GM12878 (cell line): Measurements from ENCODE around the gene PARD6B. TPM values are rescaled to one million over a fixed set of nuclear protein-coding genes. Genes with fewer than 3 reads are reported as not detected.

Experiments
- ATAC-seq: fragments of 200-7000 bp; cut with Tn5 transposase; 3 replicates; pipeline ENCODE4 v1.9.1; 2020; ENCODE audit warnings: mild to moderate bottlenecking, moderate library complexity
- BruUV-seq: library from RNA; stranded (reverse); fragments of 400-500 nt; replicated peaks from 2 replicates; lab custom pipeline; 2021; lab: Mats Ljungman, UMichigan
- CTCF ChIA-PET: fragments of 300-600 bp; sonication (Branson Sonifier 250); formaldehyde crosslinking; extraction: SDS; loops from one replicate; lab custom pipeline; 2021; ENCODE audit warnings: inconsistent platforms; lab: Yijun Ruan, JAX
- POLR2A ChIA-PET: fragments of 350-600 bp; formaldehyde crosslinking; extraction: SDS; loops from one replicate; lab custom pipeline; 2021; ENCODE audit warnings: inconsistent platforms; lab: Charles Lee
- RAD21 ChIA-PET: fragments of 300-600 bp; sonication (Branson Sonifier 250); formaldehyde crosslinking; loops from one replicate; lab custom pipeline; 2023; ENCODE audit warnings: antibody characterized with exemption; ENCODE audit not compliant: unreplicated experiment; lab: Charles Lee
- SMC1A ChIA-PET: fragments of 300-600 bp; sonication (Branson Sonifier 250); formaldehyde crosslinking; loops from one replicate; lab custom pipeline; 2023; ENCODE audit not compliant: unreplicated experiment, uncharacterized antibody; lab: Charles Lee
- DNase-seq: peaks from one replicate; pipeline ENCODE4 v3.0.0-alpha.2; 2011; ENCODE audit warnings: low read depth, low spot score
- FAIRE-seq: peaks from 3 replicates; lab custom pipeline; 2011; peaks lifted over from hg19 to GRCh38; lab: Jason Lieb, UNC
- H2AFZ ChIP-seq: 2 replicates; pipeline ENCODE4 v1.6.0; 2011; ENCODE audit warnings: low read depth, low read length, control low read depth; ENCODE audit not compliant: control insufficient read depth
- H3K27ac ChIP-seq: 2 replicates; pipeline ENCODE4 v1.5.1; 2011; ENCODE audit warnings: control low read depth; ENCODE audit not compliant: control insufficient read depth, insufficient read depth
- H3K27me3 ChIP-seq, 2 experiments: replicated peaks in 1 of 2; 2 replicates each; pipeline versions ENCODE4 v1.6.0 to v1.6.1; 2011; ENCODE audit warnings: low read length in 1 of 2; ENCODE audit not compliant: control insufficient read depth in 2 of 2, insufficient read depth in 2 of 2
- H3K36me3 ChIP-seq, 2 experiments: 2 replicates each; pipeline ENCODE4 v1.5.1; 2011; ENCODE audit warnings: low read length in 1 of 2; ENCODE audit not compliant: control insufficient read depth in 2 of 2, insufficient read depth in 2 of 2
- H3K4me1 ChIP-seq: 2 replicates; pipeline ENCODE4 v1.6.1; 2011; ENCODE audit warnings: mild to moderate bottlenecking, low read length, moderate library complexity, mixed read lengths; ENCODE audit not compliant: control insufficient read depth, insufficient read depth
- H3K4me2 ChIP-seq: 2 replicates; pipeline ENCODE4 v1.6.0; 2011; ENCODE audit warnings: control low read depth; ENCODE audit not compliant: control insufficient read depth, insufficient read depth
- H3K4me3 ChIP-seq: fragments of 200-600 bp; sonication (generic); 2 replicates; pipeline ENCODE4 v1.5.1; 2016
- H3K79me2 ChIP-seq: 2 replicates; pipeline ENCODE4 v1.6.0; 2011; ENCODE audit warnings: low read length; ENCODE audit not compliant: control insufficient read depth, insufficient read depth
- H3K9ac ChIP-seq: 2 replicates; pipeline ENCODE4 v1.8.0; 2011; ENCODE audit warnings: low read length, control low read depth, mixed read lengths; ENCODE audit not compliant: control insufficient read depth, insufficient read depth
- H3K9me3 ChIP-seq: replicated peaks from 3 replicates; pipeline ENCODE4 v1.5.1; 2011; ENCODE audit warnings: mild to moderate bottlenecking, low read length; ENCODE audit not compliant: control insufficient read depth, insufficient read depth
- H4K20me1 ChIP-seq: 2 replicates; pipeline ENCODE4 v1.6.0; 2011; ENCODE audit not compliant: control insufficient read depth, insufficient read depth
- ASH2L ChIP-seq: fragments of 300-600, 200-600 bp; sonication (generic); IDR thresholded peaks from 2 replicates; pipeline ENCODE4 v1.6.1; 2017; ENCODE audit warnings: low read depth, mild to moderate bottlenecking, borderline replicate concordance
- CTCF ChIP-seq, 3 experiments: IDR thresholded peaks in 2 of 3; conservative IDR thresholded peaks in 1 of 3; 2 replicates each; pipeline ENCODE4 v1.5.1; 2011; ENCODE audit warnings: low read depth in 3 of 3, low read length in 3 of 3, mild to moderate bottlenecking in 3 of 3, control low read depth in 2 of 3, moderate library complexity in 2 of 3, inconsistent platforms in 1 of 3, mixed read lengths in 1 of 3; ENCODE audit not compliant: control insufficient read depth in 2 of 3, insufficient read depth in 1 of 3; ENCODE audit errors: extremely low read depth in 1 of 3
- CUX1 ChIP-seq: IDR thresholded peaks from 2 replicates; pipeline ENCODE4 v1.6.1; 2012; ENCODE audit warnings: improper control_type of control experiment, low read depth, low read length; ENCODE audit not compliant: insufficient replicate concordance
- FOXK2 ChIP-seq: fragments of 450-650 bp; IDR thresholded peaks from 2 replicates; pipeline ENCODE4 v1.6.1; 2017; ENCODE audit warnings: mild to moderate bottlenecking, moderate library complexity
- GABPA ChIP-seq: IDR thresholded peaks from 2 replicates; pipeline ENCODE4 v1.6.1; 2014; ENCODE audit warnings: antibody characterized with exemption, low read depth, mild to moderate bottlenecking, inconsistent platforms
- JUNB ChIP-seq: IDR thresholded peaks from 2 replicates; pipeline ENCODE4 v1.6.1; 2016; ENCODE audit warnings: antibody characterized with exemption, mild to moderate bottlenecking
- MAX ChIP-seq: IDR thresholded peaks from 2 replicates; pipeline ENCODE4 v1.6.1; 2012; ENCODE audit warnings: low read depth, low read length, improper control_type of control experiment
- MXI1 ChIP-seq: fragments of 150-350 bp; IDR thresholded peaks from 2 replicates; pipeline ENCODE4 v1.6.1; 2011; ENCODE audit warnings: low read depth, mild to moderate bottlenecking, inconsistent platforms, low read length, improper control_type of control experiment
- NFYA ChIP-seq: IDR thresholded peaks from 2 replicates; pipeline ENCODE4 v1.6.1; 2011; ENCODE audit warnings: low read depth, mild to moderate bottlenecking, low read length, improper control_type of control experiment, borderline replicate concordance
- PAX5 ChIP-seq: IDR thresholded peaks from 2 replicates; pipeline ENCODE4 v1.6.1; 2011; ENCODE audit warnings: low read depth, low read length, borderline replicate concordance
- RUNX3 ChIP-seq: IDR thresholded peaks from 2 replicates; pipeline ENCODE4 v1.6.1; 2012; ENCODE audit warnings: low read length, inconsistent platforms
- SMC3 ChIP-seq: IDR thresholded peaks from 2 replicates; pipeline ENCODE4 v1.6.1; 2011; ENCODE audit warnings: low read length, improper control_type of control experiment, borderline replicate concordance
- SREBF1 ChIP-seq: IDR thresholded peaks from 2 replicates; pipeline ENCODE4 v1.6.1; 2012; ENCODE audit warnings: mild to moderate bottlenecking, low read length
- SRF ChIP-seq, 2 experiments: IDR thresholded peaks; 2 replicates each; pipeline ENCODE4 v1.6.1; 2011; ENCODE audit warnings: low read depth in 2 of 2, low read length in 2 of 2, mild to moderate bottlenecking in 1 of 2, moderate library complexity in 1 of 2
- WGBS: methylation state at CpG from one replicate; pipeline ENCODE4 v1.1.6; 2016; ENCODE audit warnings: low lambda C conversion rate; ENCODE audit not compliant: insufficient replicate concordance, insufficient coverage; ENCODE audit errors: missing lambda C conversion rate; 5-methylcytosine and 5-hydroxymethylcytosine counted together
- in situ Hi-C: fragments of 300-500 bp; cut with MboI; formaldehyde crosslinking; loops from 9 replicates; pipeline ENCODE4 v1.14.3; 2018; ENCODE audit warnings: mixed read lengths
- intact Hi-C: fragments of 100-400 bp; cut with micrococcal nuclease; formaldehyde crosslinking; loops from one replicate; pipeline ENCODE4 v1.14.2; 2022; ENCODE audit not compliant: unreplicated experiment
- polyA plus RNA-seq, 11 experiments: library from polyadenylated mRNA; depleted of rRNA in 4 of 11; unstranded in 6 of 11; stranded (reverse) in 5 of 11; fragments of >200 nt; fragmentation: Nextera tagmentation in 4 of 11; fragmentation: Illumina TruSeq in 1 of 11; extraction: Ambion mirVana in 4 of 11; extraction: Trizol in 1 of 11; gene quantifications; 1 replicate in 1 of 11; 2 replicates in 10 of 11; pipeline versions ENCODE4 v1.2.1 to v1.2.3, GENCODE V29; 2011 to 2016; ENCODE audit warnings: inconsistent platforms in 2 of 11, missing spikeins in 2 of 11, low read depth in 1 of 11
- total RNA-seq, 4 experiments: library from RNA; depleted of rRNA in 3 of 4; stranded (reverse); fragments of >200 nt in 3 of 4; fragmentation: Illumina TruSeq in 1 of 4; extraction: Trizol in 1 of 4; gene quantifications; 2 replicates each; pipeline versions ENCODE4 v1.2.1 to v1.2.3, GENCODE V29; 2013 to 2021

The PARD6B gene
- total and polyA plus RNA-seq, 10 of the 15 experiments (the other 5 are each of a cell fraction or from before 2014, with no cell fraction given), result 0.57 to 4.7 (median 2.0) TPM

GRCh38 chr20:50774515-50774914, 43.1 kb downstream of the PARD6B start:
- H3K27me3 ChIP-seq, result no peaks in the 10 kb centered on the region; a peak in 1 of 4 replicates
- H3K9ac ChIP-seq, result no peak overlapping the region
- CTCF ChIA-PET, result interaction anchor here (0.6 to 1.9 kb wide), 3 partner anchors 20 to 121 kb away, joined by 3 to 4 read pairs (median 3); partner anchors contain the start of gene BCAS4
- 54% methylated on average over 3 of the region's 3 CpGs for WGBS
- FAIRE-seq, result no peak
- in situ Hi-C loops (no loop called here), intact Hi-C loops (no loop called here)
- no peak for ATAC-seq
- no peak overlapping the region for H3K4me3 ChIP-seq
- no peak overlapping the region for H3K27ac ChIP-seq
- BruUV-seq, result no TSS peak
- H4K20me1 ChIP-seq, result no peaks in the 10 kb centered on the region
- RAD21 ChIA-PET, result no interaction called here
- no peaks in the 10 kb centered on the region for H3K4me1 ChIP-seq
- DNase-seq, result no peak
- no peak overlapping the region for H3K4me2 ChIP-seq
- no peak overlapping the region for H2AFZ ChIP-seq
- TF ChIP-seq MXI1 (no peak), ASH2L (no peak), RUNX3 (no peak), SMC3 (no peak), SREBF1 (no peak), FOXK2 (no peak), PAX5 (no peak), JUNB (no peak), MAX (no peak), CTCF (IDR thresholded peaks at IDR 0.05 in 2 of 3, conservative IDR thresholded peaks at IDR 0.05 in 1 of 3; ENCODE audit: control insufficient read depth in 2 of 3, extremely low read depth in 1 of 3, insufficient read depth in 1 of 3, low read depth in 3 of 3, low read length in 3 of 3) (no peak), GABPA (no peak), NFYA (no peak), CUX1 (no peak), SRF (IDR thresholded peaks at IDR 0.05; ENCODE audit: low read depth in 2 of 2, low read length in 2 of 2) (no peak)
- POLR2A ChIA-PET, result interaction anchor here (0.6 kb wide), 2 partner anchors 100 to 243 kb away, joined by 3 to 5 read pairs; no protein-coding TSS in a partner anchor
- H3K79me2 ChIP-seq, result no peaks in the 10 kb centered on the region
- H3K9me3 ChIP-seq, result no peaks in the 10 kb centered on the region
- SMC1A ChIA-PET, result no interaction called here
- no peaks in the 10 kb centered on the region for H3K36me3 ChIP-seq
